ENCODE results near the gene CRB2. TPM values are rescaled to one million over a fixed set of nuclear protein-coding genes. Genes with fewer than 3 reads are reported as not detected.

Gene CRB2
- total and polyA plus RNA-seq, 2 experiments from 2014 or later, result 5.5 to 7.0 TPM

GRCh38 chr9:123350590-123351310 lies 5.2 kb upstream of the CRB2 start:
- Histone ChIP-seq H3K9me3 (ENCODE audit: low read depth) (no peaks in the 10 kb centered on the region), H3K4me2 (no peak overlapping the region), H3K4me3 (no peak overlapping the region), H3K9me2 (replicated peaks; ENCODE audit: insufficient read depth) (no peaks in the 10 kb centered on the region), H3K79me2 (no peaks in the 10 kb centered on the region), H4K20me1 (ENCODE audit: insufficient read depth, poor library complexity, severe bottlenecking) (no peaks in the 10 kb centered on the region), H3K36me3 (replicated peaks; ENCODE audit: insufficient read depth, low read depth) (no peaks in the 10 kb centered on the region), H2AFZ (no peak overlapping the region), H3K4me1 (ENCODE audit: insufficient read depth) (peaks cover 4% of the 10 kb centered on the region), H3K27ac (no peak overlapping the region), H3K27me3 (no peaks in the 10 kb centered on the region)
- WGBS (ENCODE audit: low lambda C conversion rate, missing lambda C conversion rate), result 84% methylated on average over 7 of the region's 8 CpGs
- no peak for DNase-seq (ENCODE audit: low spot score)
- TF ChIP-seq EZH2 (IDR thresholded peaks at IDR 0.05; ENCODE audit: borderline replicate concordance) (no peak), EZH2phosphoT487 (IDR thresholded peaks at IDR 0.05; ENCODE audit: low read depth, severe bottlenecking, unreplicated experiment) (no peak), CTCF (IDR thresholded peaks at IDR 0.05; ENCODE audit: poor library complexity) (no peak)

- WGBS (ENCODE audit: low lambda C conversion rate, missing lambda C conversion rate), result 95% methylated on average over 4 of the region's 4 CpGs
- Histone ChIP-seq H4K20me1 (ENCODE audit: insufficient read depth, poor library complexity, severe bottlenecking) (no peaks in the 10 kb centered on the region), H3K4me3 (no peak overlapping the region), H3K27me3 (no peaks in the 10 kb centered on the region), H3K4me2 (no peak overlapping the region), H3K27ac (no peak overlapping the region), H3K36me3 (replicated peaks; ENCODE audit: insufficient read depth, low read depth) (no peaks in the 10 kb centered on the region), H3K79me2 (no peaks in the 10 kb centered on the region), H3K9me2 (replicated peaks; ENCODE audit: insufficient read depth) (no peaks in the 10 kb centered on the region), H3K4me1 (ENCODE audit: insufficient read depth) (peaks cover 10% of the 10 kb centered on the region), H2AFZ (no peak overlapping the region), H3K9me3 (ENCODE audit: low read depth) (no peaks in the 10 kb centered on the region)
- no peak for TF ChIP-seq EZH2phosphoT487 (IDR thresholded peaks at IDR 0.05; ENCODE audit: low read depth, severe bottlenecking, unreplicated experiment)
- no peak for TF ChIP-seq EZH2 (IDR thresholded peaks at IDR 0.05; ENCODE audit: borderline replicate concordance)
- TF ChIP-seq CTCF (IDR thresholded peaks at IDR 0.05; ENCODE audit: poor library complexity), result no peak
- DNase-seq (ENCODE audit: low spot score), result no peak
These were observed 3.0 kb upstream of the CRB2 start for GRCh38 chr9:123353041-123353440.

GRCh38 chr9:123353984-123354591 lies 1.9 kb upstream of the CRB2 start:
- H3K4me2 ChIP-seq, result no peak overlapping the region
- no peak overlapping the region for H3K27ac ChIP-seq
- H3K79me2 ChIP-seq, result no peaks in the 10 kb centered on the region
- no peaks in the 10 kb centered on the region for H3K36me3 ChIP-seq (replicated peaks; ENCODE audit: insufficient read depth, low read depth)
- H3K4me1 ChIP-seq (ENCODE audit: insufficient read depth), result peaks cover 20% of the 10 kb centered on the region
- no peak overlapping the region for H2AFZ ChIP-seq
- H4K20me1 ChIP-seq (ENCODE audit: insufficient read depth, poor library complexity, severe bottlenecking), result no peaks in the 10 kb centered on the region
- DNase-seq (ENCODE audit: low spot score), result peak; percentile 82
- 25% methylated on average over 20 of the region's 20 CpGs for WGBS (ENCODE audit: low lambda C conversion rate, missing lambda C conversion rate)
- H3K9me3 ChIP-seq (ENCODE audit: low read depth), result no peaks in the 10 kb centered on the region
- H3K4me3 ChIP-seq, result no peak overlapping the region
- no peak for TF ChIP-seq EZH2 (IDR thresholded peaks at IDR 0.05; ENCODE audit: borderline replicate concordance)
- TF ChIP-seq EZH2phosphoT487 (IDR thresholded peaks at IDR 0.05; ENCODE audit: low read depth, severe bottlenecking, unreplicated experiment), result no peak
- peak; percentile 90 for TF ChIP-seq CTCF (IDR thresholded peaks at IDR 0.05; ENCODE audit: poor library complexity)
- no peaks in the 10 kb centered on the region for H3K9me2 ChIP-seq (replicated peaks; ENCODE audit: insufficient read depth)
- H3K27me3 ChIP-seq, result no peaks in the 10 kb centered on the region
